CD14-positive monocyte (primary cell): ENCODE measurements around the gene DNAJA3. TPM values are rescaled to one million over a fixed set of nuclear protein-coding genes. Genes with fewer than 3 reads are reported as not detected.

Experiments used
- DNase-seq, 3 donors: peaks; one replicate each; pipeline ENCODE4 v3.0.0-alpha.2; 2011 to 2022
- H2AFZ ChIP-seq: 2 replicates; pipeline ENCODE4 v1.6.0; 2012; ENCODE audit warnings: mild to moderate bottlenecking, low read depth, low read length, inconsistent platforms; ENCODE audit not compliant: insufficient read depth, poor library complexity, severe bottlenecking
- H3K27ac ChIP-seq, 2 donors: 1 replicate in 1 of 2; 2 replicates in 1 of 2; pipeline ENCODE4 v1.5.1; 2012 to 2013; ENCODE audit warnings: low read length in 2 of 2, control low read depth in 1 of 2, inconsistent platforms in 1 of 2, low read depth in 1 of 2, mild to moderate bottlenecking in 1 of 2
- H3K27me3 ChIP-seq, 2 donors: one replicate each; pipeline versions ENCODE4 v1.6.0 to v1.6.1; 2011 to 2013; ENCODE audit warnings: low read length in 2 of 2; ENCODE audit not compliant: control insufficient read depth in 2 of 2, insufficient read depth in 2 of 2
- H3K36me3 ChIP-seq, 2 donors: replicated peaks in 1 of 2; 1 replicate in 1 of 2; 2 replicates in 1 of 2; pipeline versions ENCODE4 v1.5.1 to v1.6.1; 2012 to 2013; ENCODE audit warnings: low read length in 2 of 2, control low read depth in 1 of 2, inconsistent platforms in 1 of 2, mild to moderate bottlenecking in 1 of 2; ENCODE audit not compliant: insufficient read depth in 2 of 2, control insufficient read depth in 1 of 2
- H3K4me1 ChIP-seq, 2 donors: 1 replicate in 1 of 2; 2 replicates in 1 of 2; pipeline versions ENCODE4 v1.5.1 to v1.6.1; 2012 to 2013; ENCODE audit warnings: low read length in 2 of 2, control low read depth in 1 of 2, inconsistent platforms in 1 of 2, mild to moderate bottlenecking in 1 of 2, moderate library complexity in 1 of 2; ENCODE audit not compliant: insufficient read depth in 2 of 2, control insufficient read depth in 1 of 2
- H3K4me2 ChIP-seq: replicated peaks from 2 replicates; pipeline ENCODE3; 2012; ENCODE audit warnings: low read length, moderate library complexity, mild to moderate bottlenecking; ENCODE audit not compliant: poor library complexity, severe bottlenecking; ENCODE audit errors: extremely low read depth
- H3K4me3 ChIP-seq, 3 experiments: fragments of 200-600 bp in 1 of 3; sonication (generic) in 1 of 3; replicated peaks in 1 of 3; 1 replicate in 2 of 3; 2 replicates in 1 of 3; pipeline ENCODE4 v1.5.1; 2011 to 2013; ENCODE audit warnings: low read length in 3 of 3, mild to moderate bottlenecking in 3 of 3, control low read depth in 2 of 3, low read depth in 2 of 3, inconsistent platforms in 1 of 3, moderate library complexity in 1 of 3
- H3K79me2 ChIP-seq: 2 replicates; pipeline ENCODE4 v1.6.0; 2012; ENCODE audit warnings: mild to moderate bottlenecking, control low read depth, inconsistent platforms, low read length, moderate library complexity; ENCODE audit not compliant: insufficient read depth
- H3K9ac ChIP-seq: 2 replicates; pipeline ENCODE4 v1.6.0; 2017; ENCODE audit warnings: low read length, mild to moderate bottlenecking; ENCODE audit not compliant: insufficient read depth, poor library complexity, severe bottlenecking
- H3K9me3 ChIP-seq, 2 donors: replicated peaks in 1 of 2; 1 replicate in 1 of 2; 2 replicates in 1 of 2; pipeline versions ENCODE4 v1.5.1 to v1.6.1; 2012 to 2013; ENCODE audit warnings: low read length in 2 of 2, control low read depth in 1 of 2; ENCODE audit not compliant: control insufficient read depth in 1 of 2, insufficient read depth in 1 of 2
- H4K20me1 ChIP-seq: 2 replicates; pipeline ENCODE4 v1.6.0; 2012; ENCODE audit warnings: mild to moderate bottlenecking, low read length, control low read depth, moderate library complexity; ENCODE audit not compliant: insufficient read depth
- H3K27ac Mint-ChIP-seq, 7 donors: one replicate each; pipeline ENCODE4 v1.8.0; 2020; ENCODE audit warnings: mild to moderate bottlenecking in 7 of 7, mixed read lengths in 7 of 7, moderate library complexity in 6 of 7, inconsistent platforms in 2 of 7
- H3K27me3 Mint-ChIP-seq, 3 donors: one replicate each; pipeline ENCODE4 v1.8.0; 2021 to 2022; ENCODE audit warnings: low read depth in 3 of 3, mild to moderate bottlenecking in 3 of 3, mixed read lengths in 3 of 3, moderate library complexity in 3 of 3, inconsistent platforms in 1 of 3
- H3K36me3 Mint-ChIP-seq, 2 donors: one replicate each; pipeline ENCODE4 v1.8.0; 2020; ENCODE audit warnings: mixed read lengths in 2 of 2, inconsistent platforms in 1 of 2, mild to moderate bottlenecking in 1 of 2
- H3K4me1 Mint-ChIP-seq: one replicate; pipeline ENCODE4 v1.8.0; 2020; ENCODE audit warnings: mild to moderate bottlenecking, mixed read lengths
- H3K4me3 Mint-ChIP-seq, 2 donors: one replicate each; pipeline ENCODE4 v1.8.0; 2020; ENCODE audit warnings: mild to moderate bottlenecking in 2 of 2, mixed read lengths in 2 of 2, moderate library complexity in 1 of 2
- H3K9me3 Mint-ChIP-seq, 7 donors: one replicate each; pipeline ENCODE4 v1.8.0; 2020 to 2022; ENCODE audit warnings: mixed read lengths in 7 of 7, mild to moderate bottlenecking in 6 of 7, moderate library complexity in 6 of 7, inconsistent platforms in 2 of 7
- WGBS: methylation state at CpG from one replicate; pipeline ENCODE4 v1.1.5; 2013; ENCODE audit warnings: missing lambda C conversion rate; ENCODE audit not compliant: insufficient coverage; 5-methylcytosine and 5-hydroxymethylcytosine counted together
- intact Hi-C, 2 donors: fragments of 100-400 bp; cut with micrococcal nuclease; formaldehyde crosslinking; loops; one replicate each; pipeline versions ENCODE4 v1.15.0 to v1.15.1; 2023
- polyA plus RNA-seq, 3 donors: library from polyadenylated mRNA; depleted of rRNA in 1 of 3; unstranded in 2 of 3; stranded (reverse) in 1 of 3; fragments of 300-500 nt in 2 of 3; fragments of >200 nt in 1 of 3; fragmentation: Illumina TruSeq in 2 of 3; gene quantifications; 1 replicate in 2 of 3; 2 replicates in 1 of 3; pipeline ENCODE4 v1.2.3, GENCODE V29; 2012 to 2021
- TF ChIP-seq, protein P1 (sequence below): fragments of 200-600 bp; IDR thresholded peaks from one replicate; pipeline ENCODE4 v1.8.0; 2022; ENCODE audit warnings: antibody characterized with exemption, mild to moderate bottlenecking

The DNAJA3 gene
- polyA plus RNA-seq, 3 donors = 17.1 to 27.9 (median 19.5) TPM

DNA sequence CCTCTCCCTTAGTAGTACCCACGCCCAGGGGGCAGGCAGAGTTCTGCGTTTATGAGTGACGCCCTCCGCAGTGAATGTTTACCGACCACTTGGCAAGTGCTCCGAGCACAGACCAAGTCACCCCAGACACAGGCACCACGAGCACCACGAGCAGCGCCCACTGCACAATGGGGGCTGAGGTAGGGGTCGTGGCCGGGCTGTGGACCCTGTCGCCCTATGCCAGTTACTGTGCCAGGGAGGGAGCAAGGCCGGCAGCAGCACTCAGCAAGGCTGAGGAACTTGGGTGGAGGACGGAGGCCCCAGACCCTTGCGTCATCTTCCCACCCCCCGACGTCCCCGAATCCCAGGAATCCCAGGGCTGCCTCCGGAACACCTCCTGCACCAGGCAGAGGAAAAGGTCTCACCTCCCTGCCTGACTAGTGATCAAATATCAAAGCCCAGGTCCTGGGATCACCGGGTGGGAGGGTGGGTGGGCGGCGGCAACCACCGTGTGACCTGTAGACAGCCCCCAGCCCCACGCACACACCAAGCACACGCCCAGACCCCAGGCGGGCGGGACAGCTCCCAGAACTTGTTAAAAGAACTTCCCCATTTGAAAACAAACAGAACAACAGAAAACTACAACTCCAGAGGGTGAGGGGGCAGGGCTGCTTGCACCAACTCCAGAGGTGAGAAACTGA lies 48.6 kb upstream of the DNAJA3 start:
- Histone ChIP-seq H3K4me3 (no peak overlapping the region), H4K20me1 (peaks cover 97% of the 10 kb centered on the region), H3K9ac (no peak overlapping the region), H3K9me3 (no peaks in the 10 kb centered on the region), H2AFZ (no peak overlapping the region), H3K79me2 (peaks cover 7% of the 10 kb centered on the region), H3K27me3 (no peaks in the 10 kb centered on the region), H3K27ac (no peak overlapping the region), H3K36me3 (peaks cover 43 to 46% of the 10 kb centered on the region in 2 donors), H3K4me2 (no peak overlapping the region), H3K4me1 (peaks cover 14 to 18% of the 10 kb centered on the region in 2 donors)
- no peak for DNase-seq
- TF ChIP-seq, protein P1, sequence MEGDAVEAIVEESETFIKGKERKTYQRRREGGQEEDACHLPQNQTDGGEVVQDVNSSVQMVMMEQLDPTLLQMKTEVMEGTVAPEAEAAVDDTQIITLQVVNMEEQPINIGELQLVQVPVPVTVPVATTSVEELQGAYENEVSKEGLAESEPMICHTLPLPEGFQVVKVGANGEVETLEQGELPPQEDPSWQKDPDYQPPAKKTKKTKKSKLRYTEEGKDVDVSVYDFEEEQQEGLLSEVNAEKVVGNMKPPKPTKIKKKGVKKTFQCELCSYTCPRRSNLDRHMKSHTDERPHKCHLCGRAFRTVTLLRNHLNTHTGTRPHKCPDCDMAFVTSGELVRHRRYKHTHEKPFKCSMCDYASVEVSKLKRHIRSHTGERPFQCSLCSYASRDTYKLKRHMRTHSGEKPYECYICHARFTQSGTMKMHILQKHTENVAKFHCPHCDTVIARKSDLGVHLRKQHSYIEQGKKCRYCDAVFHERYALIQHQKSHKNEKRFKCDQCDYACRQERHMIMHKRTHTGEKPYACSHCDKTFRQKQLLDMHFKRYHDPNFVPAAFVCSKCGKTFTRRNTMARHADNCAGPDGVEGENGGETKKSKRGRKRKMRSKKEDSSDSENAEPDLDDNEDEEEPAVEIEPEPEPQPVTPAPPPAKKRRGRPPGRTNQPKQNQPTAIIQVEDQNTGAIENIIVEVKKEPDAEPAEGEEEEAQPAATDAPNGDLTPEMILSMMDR = no peak
- intact Hi-C loops = no loop called here
- Mint-ChIP-seq H3K9me3 (no peaks in the 10 kb centered on the region), H3K36me3 (peaks cover 14 to 49% of the 10 kb centered on the region in 2 donors), H3K27me3 (peaks cover 2 to 4% (median 3%) of the 10 kb centered on the region in 3 donors), H3K4me1 (peaks cover 28% of the 10 kb centered on the region), H3K4me3 (no peak overlapping the region), H3K27ac (no peak overlapping the region)
- WGBS = 92% methylated on average over 15 of the region's 27 CpGs

DNA sequence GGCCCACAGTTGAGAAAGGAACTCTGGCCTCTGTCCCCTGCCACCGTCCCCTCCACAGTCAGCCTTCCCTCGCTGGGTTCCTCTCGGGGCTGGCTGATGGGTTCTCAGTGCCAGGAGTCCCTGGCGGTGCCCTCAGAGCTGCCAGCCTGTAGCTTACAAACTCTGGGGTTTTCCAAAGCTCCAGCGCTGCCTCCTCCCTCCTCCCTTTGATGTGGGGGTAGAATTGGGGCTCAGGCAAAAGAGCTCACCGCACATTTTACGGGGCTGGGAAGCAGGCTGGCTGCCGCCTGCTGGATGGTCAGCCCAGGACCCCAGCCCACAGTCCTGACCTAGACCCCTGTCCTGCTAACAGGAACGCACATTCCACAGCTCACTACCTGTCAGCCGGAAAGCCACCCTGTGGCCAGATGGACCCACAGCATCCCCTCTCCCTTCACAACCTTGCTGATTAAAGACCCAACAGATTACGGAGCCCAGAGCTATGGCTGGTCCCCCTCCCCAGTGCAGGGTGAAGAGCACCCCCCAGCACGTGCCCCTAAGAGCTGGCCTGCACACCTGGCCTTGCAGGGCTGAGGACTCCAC lies 48.0 kb upstream of the DNAJA3 start:
- H3K27ac Mint-ChIP-seq = peak overlapping the region in 3 of 7 donors; percentile 42 to 78 (median 46)
- H3K36me3 Mint-ChIP-seq = peaks cover 14 to 54% of the 10 kb centered on the region in 2 donors
- WGBS = 95% methylated on average over 10 of the region's 12 CpGs
- H3K4me3 Mint-ChIP-seq = no peak overlapping the region
- intact Hi-C loops = no loop called here
- no peak overlapping the region for H3K9ac ChIP-seq
- peaks cover 22% of the 10 kb centered on the region for H3K4me1 Mint-ChIP-seq
- no peaks in the 10 kb centered on the region for H3K9me3 ChIP-seq
- H3K4me2 ChIP-seq = no peak overlapping the region
- H3K27ac ChIP-seq = no peak overlapping the region
- H2AFZ ChIP-seq = no peak overlapping the region
- H3K4me1 ChIP-seq = peaks cover 8 to 12% of the 10 kb centered on the region in 2 donors
- no peaks in the 10 kb centered on the region for H3K9me3 Mint-ChIP-seq
- H3K36me3 ChIP-seq = peaks cover 49% of the 10 kb centered on the region in 2 donors
- TF ChIP-seq, protein P1 = no peak
- peaks cover 7% of the 10 kb centered on the region for H3K79me2 ChIP-seq
- no peak overlapping the region for H3K4me3 ChIP-seq
- no peak for DNase-seq
- no peaks in the 10 kb centered on the region for H3K27me3 ChIP-seq
- peaks cover 97% of the 10 kb centered on the region for H4K20me1 ChIP-seq
- H3K27me3 Mint-ChIP-seq = peaks cover 2% of the 10 kb centered on the region in 3 donors
